HCT116 (cell line): ENCODE measurements around the gene UQCRC1. TPM values are rescaled to one million over a fixed set of nuclear protein-coding genes. Genes with fewer than 3 reads are reported as not detected.

Experiments used
- ATAC-seq: fragments of 200-7000 bp; cut with Tn5 transposase; 2 replicates; pipeline ENCODE4 v1.9.1; 2020; ENCODE audit warnings: mild to moderate bottlenecking, moderate library complexity
- BruUV-seq: library from RNA; stranded (reverse); fragments of 400-500 nt; replicated peaks from 2 replicates; lab custom pipeline; 2021; lab: Mats Ljungman, UMichigan
- CTCF ChIA-PET: fragments of 300-600 bp; sonication (Branson Sonifier 250); formaldehyde crosslinking; loops from one replicate; lab custom pipeline; 2021; ENCODE audit warnings: antibody characterized with exemption; lab: Charles Lee
- POLR2A ChIA-PET: fragments of 300-600, 350-600 bp; sonication (Branson Sonifier 250); formaldehyde crosslinking; loops from one replicate; lab custom pipeline; 2021; ENCODE audit warnings: antibody characterized with exemption; lab: Charles Lee
- RAD21 ChIA-PET, 2 experiments: fragments of 300-600 bp; sonication (Branson Sonifier 250); formaldehyde crosslinking; loops; one replicate each; lab custom pipeline; 2023; ENCODE audit warnings: low total read pairs in 2 of 2; ENCODE audit not compliant: uncharacterized antibody in 2 of 2, unreplicated experiment in 2 of 2, low non-redundant PET in 1 of 2; lab: Charles Lee
- DNase-seq: peaks from one replicate; pipeline ENCODE4 v3.0.0-alpha.2; 2010; ENCODE audit warnings: low read depth, low spot score
- H2AFZ ChIP-seq: fragments of 200-600 bp; shearing (Covaris generic), sonication (generic); 2 replicates; pipeline ENCODE4 v1.6.1; 2017; ENCODE audit warnings: low read depth, mixed run types, mixed read lengths, antibody characterized with exemption, low read length; ENCODE audit not compliant: poor library complexity, severe bottlenecking
- H3K27ac ChIP-seq: 2 replicates; pipeline ENCODE4 v1.5.1; 2012; ENCODE audit warnings: low read depth, low read length
- H3K27me3 ChIP-seq: fragments of 200-600 bp; sonication (generic); 2 replicates; pipeline ENCODE4 v1.6.1; 2016; ENCODE audit warnings: mixed run types, low read length, mixed read lengths; ENCODE audit not compliant: insufficient read depth
- H3K36me3 ChIP-seq, 2 experiments: fragments of 200-500 bp in 1 of 2; fragments of 200-600 bp in 1 of 2; sonication (Bioruptor generic) in 1 of 2; sonication (generic) in 1 of 2; 2 replicates each; pipeline versions ENCODE4 v1.5.1 to v1.6.1; 2014 to 2016; ENCODE audit warnings: low read length in 2 of 2, inconsistent platforms in 1 of 2, mixed read lengths in 1 of 2, mixed run types in 1 of 2; ENCODE audit not compliant: insufficient read depth in 2 of 2, control insufficient read depth in 1 of 2
- H3K4me1 ChIP-seq, 2 experiments: fragments of 200-600 bp in 1 of 2; sonication (generic) in 1 of 2; 2 replicates each; pipeline versions ENCODE4 v1.5.1 to v1.6.1; 2012 to 2017; ENCODE audit warnings: low read length in 2 of 2, inconsistent platforms in 1 of 2, mild to moderate bottlenecking in 1 of 2, mixed read lengths in 1 of 2, mixed run types in 1 of 2, moderate library complexity in 1 of 2; ENCODE audit not compliant: insufficient read depth in 2 of 2, control insufficient read depth in 1 of 2
- H3K4me2 ChIP-seq: fragments of 200-600 bp; sonication (generic); 2 replicates; pipeline ENCODE4 v1.6.1; 2017; ENCODE audit warnings: mixed run types, low read length, mixed read lengths
- H3K4me3 ChIP-seq, 2 experiments: fragments of 200-600 bp in 1 of 2; sonication (generic) in 1 of 2; replicated peaks in 1 of 2; 2 replicates each; pipeline ENCODE4 v1.5.1; 2011 to 2016; ENCODE audit warnings: low read length in 2 of 2, control low read depth in 1 of 2, low read depth in 1 of 2, mild to moderate bottlenecking in 1 of 2, mixed read lengths in 1 of 2, mixed run types in 1 of 2
- H3K79me2 ChIP-seq: fragments of 200-600 bp; sonication (generic); 2 replicates; pipeline ENCODE4 v1.6.1; 2017; ENCODE audit warnings: mild to moderate bottlenecking, mixed run types, low read length, moderate library complexity, mixed read lengths; ENCODE audit not compliant: insufficient read depth
- H3K9ac ChIP-seq: fragments of 200-600 bp; sonication (generic); 2 replicates; pipeline ENCODE4 v1.6.1; 2016; ENCODE audit warnings: low read length, mixed read lengths
- H3K9me2 ChIP-seq: fragments of 200-600 bp; sonication (generic), shearing (Covaris generic); 2 replicates; pipeline ENCODE4 v1.6.1; 2017; ENCODE audit warnings: mixed run types, mild to moderate bottlenecking, moderate library complexity; ENCODE audit not compliant: insufficient read depth
- H3K9me3 ChIP-seq, 2 experiments: fragments of 200-500 bp in 1 of 2; fragments of 200-600 bp in 1 of 2; sonication (Bioruptor generic) in 1 of 2; sonication (generic) in 1 of 2; 2 replicates each; pipeline ENCODE4 v1.6.1; 2014 to 2017; ENCODE audit warnings: low read length in 2 of 2, mixed read lengths in 2 of 2, inconsistent platforms in 1 of 2, low read depth in 1 of 2, mild to moderate bottlenecking in 1 of 2, mixed run types in 1 of 2, moderate library complexity in 1 of 2; ENCODE audit not compliant: control insufficient read depth in 1 of 2, insufficient read depth in 1 of 2
- H4K20me1 ChIP-seq: fragments of 200-600 bp; sonication (generic), shearing (Covaris generic); 2 replicates; pipeline ENCODE4 v1.6.1; 2017; ENCODE audit warnings: mixed run types, mild to moderate bottlenecking, moderate library complexity; ENCODE audit not compliant: insufficient read depth
- ATF3 ChIP-seq: IDR thresholded peaks from 2 replicates; pipeline ENCODE4 v1.6.1; 2012
- CBX3 ChIP-seq: IDR thresholded peaks from 2 replicates; pipeline ENCODE4 v1.6.1; 2012; ENCODE audit warnings: low read depth
- CEBPB ChIP-seq: IDR thresholded peaks from 2 replicates; pipeline ENCODE4 v1.6.1; 2012; ENCODE audit warnings: low read depth
- EGR1 ChIP-seq: IDR thresholded peaks from 2 replicates; pipeline ENCODE4 v1.6.1; 2012; ENCODE audit warnings: low read depth
- ELF1 ChIP-seq: IDR thresholded peaks from 2 replicates; pipeline ENCODE4 v1.6.1; 2012; ENCODE audit warnings: low read depth, borderline replicate concordance
- FOSL1 ChIP-seq: IDR thresholded peaks from 2 replicates; pipeline ENCODE4 v1.6.1; 2012; ENCODE audit warnings: low read depth
- JUND ChIP-seq: IDR thresholded peaks from 2 replicates; pipeline ENCODE4 v1.6.1; 2012
- MAX ChIP-seq: IDR thresholded peaks from 2 replicates; pipeline ENCODE4 v1.6.1; 2012
- POLR2A ChIP-seq: IDR thresholded peaks from 2 replicates; pipeline ENCODE4 v1.7.0; 2011; ENCODE audit warnings: borderline replicate concordance; ENCODE audit not compliant: insufficient read depth, insufficient read length; ENCODE audit errors: extremely low read depth
- POLR2AphosphoS5 ChIP-seq: IDR thresholded peaks from 2 replicates; pipeline ENCODE4 v1.6.1; 2011; ENCODE audit warnings: mild to moderate bottlenecking, low read depth, low read length, moderate library complexity
- RAD21 ChIP-seq: IDR thresholded peaks from 2 replicates; pipeline ENCODE4 v1.6.1; 2012; ENCODE audit warnings: low read depth, mild to moderate bottlenecking
- REST ChIP-seq: IDR thresholded peaks from 2 replicates; pipeline ENCODE4 v1.6.1; 2012; ENCODE audit warnings: low read depth
- SIN3A ChIP-seq: IDR thresholded peaks from 2 replicates; pipeline ENCODE4 v1.6.1; 2012; ENCODE audit warnings: low read depth
- SP1 ChIP-seq: IDR thresholded peaks from 2 replicates; pipeline ENCODE4 v1.6.1; 2012; ENCODE audit warnings: low read depth
- SRF ChIP-seq: IDR thresholded peaks from 2 replicates; pipeline ENCODE4 v1.6.1; 2012; ENCODE audit warnings: low read depth
- TCF7L2 ChIP-seq: IDR thresholded peaks from 2 replicates; pipeline ENCODE4 v1.7.0; 2011; ENCODE audit warnings: borderline replicate concordance, inconsistent platforms; ENCODE audit not compliant: insufficient read depth, insufficient read length; ENCODE audit errors: extremely low read depth
- ZBTB33 ChIP-seq: IDR thresholded peaks from 2 replicates; pipeline ENCODE4 v1.6.1; 2011; ENCODE audit warnings: mild to moderate bottlenecking, low read length, moderate library complexity; ENCODE audit not compliant: insufficient replicate concordance; ENCODE audit errors: extremely low read depth
- ZFX ChIP-seq: fragments of 450-650 bp; IDR thresholded peaks from 2 replicates; pipeline ENCODE4 v1.6.1; 2017
- ZNF274 ChIP-seq: fragments of 200-500 bp; sonication (Bioruptor generic); IDR thresholded peaks from 2 replicates; pipeline ENCODE4 v1.6.1; 2014; ENCODE audit warnings: mild to moderate bottlenecking, low read depth, low read length, inconsistent platforms
- intact Hi-C: fragments of 100-400 bp; cut with micrococcal nuclease; formaldehyde crosslinking; loops from 2 replicates; pipeline ENCODE4 v1.10.0; 2022
- total RNA-seq: library from RNA; stranded (reverse); gene quantifications from one replicate; pipeline ENCODE4 v1.2.1, GENCODE V29; 2021; ENCODE audit not compliant: unreplicated experiment

The UQCRC1 gene
- total RNA-seq, 1 experiment from 2014 or later = 318 TPM

- BruUV-seq = no TSS peak
- Histone ChIP-seq H3K9me2 (no peaks in the 10 kb centered on the region), H3K79me2 (peaks cover 22% of the 10 kb centered on the region; the same call in 1 of the 2 replicates), H3K4me2 (peak overlapping the region; percentile 98; the same call in 1 of the 2 replicates), H3K36me3 (peaks cover 2 to 4% of the 10 kb centered on the region in 2 experiments; a peak in 1 of 4 replicates), H2AFZ (no peak overlapping the region), H3K27me3 (no peaks in the 10 kb centered on the region), H4K20me1 (no peaks in the 10 kb centered on the region), H3K9ac (no peak overlapping the region), H3K4me3 (no peak overlapping the region), H3K9me3 (no peaks in the 10 kb centered on the region), H3K4me1 (peaks cover 8 to 41% of the 10 kb centered on the region in 2 experiments), H3K27ac (no peak overlapping the region)
- ChIA-PET CTCF (interaction anchor here (0.9 to 3.4 kb wide), 2 partner anchors 118 to 153 kb away, joined by 5 to 16 read pairs; no protein-coding TSS in a partner anchor), POLR2A (no interaction called here), RAD21 (no interaction called here)
- no peak for TF ChIP-seq ELF1
- no peak for TF ChIP-seq SP1
- no peak for TF ChIP-seq TCF7L2
- TF ChIP-seq ATF3 = no peak
- TF ChIP-seq SRF = no peak
- no peak for TF ChIP-seq JUND
- no peak for TF ChIP-seq ZFX
- TF ChIP-seq MAX = no peak
- no peak for TF ChIP-seq ZBTB33
- TF ChIP-seq CEBPB = no peak
- TF ChIP-seq RAD21 = no peak
- no peak for TF ChIP-seq POLR2A
- TF ChIP-seq POLR2AphosphoS5 = no peak
- TF ChIP-seq ZNF274 = no peak
- no peak for TF ChIP-seq SIN3A
- no peak for TF ChIP-seq EGR1
- TF ChIP-seq CBX3 = no peak
- no peak for TF ChIP-seq FOSL1
- no peak for TF ChIP-seq REST
- no peak for DNase-seq
- ATAC-seq = no peak
- intact Hi-C loops = loop anchor here (10.0 kb wide), 1 partner anchor 111 kb away; the partner anchor contains the start of gene CELSR3
Measured at GRCh38 chr3:48553886-48554845, 55.3 kb downstream of the UQCRC1 start.
